ENCODE data around the gene KLF13. TPM values are rescaled to one million over a fixed set of nuclear protein-coding genes. Genes with fewer than 3 reads are reported as not detected.

Gene KLF13
- total RNA-seq, 1 experiment from 2014 or later, result 78.6 TPM

- intact Hi-C loops (cut with micrococcal nuclease; ENCODE audit: unreplicated experiment) (no loop called here), in situ Hi-C loops (cut with HindIII; ENCODE audit: low pct_unique_long_range_greater_than_20kb, low sequenced_read_pairs) (no loop called here)
- Histone ChIP-seq H3K4me1 (ENCODE audit: control insufficient read depth, insufficient read depth, low read length) (peaks cover 13% of the 10 kb centered on the region), H3K4me3 (ENCODE audit: low read depth in 2 of 2, low read length in 2 of 2) (no peak overlapping the region), H3K9me3 (ENCODE audit: control insufficient read depth, insufficient read depth, low read depth, low read length) (no peaks in the 10 kb centered on the region), H3K27me3 (ENCODE audit: control insufficient read depth, insufficient read depth, low read length) (no peaks in the 10 kb centered on the region), H3K27ac (ENCODE audit: low read length) (peak overlapping the region; percentile 63; the same call in 1 of the 2 replicates), H3K36me3 (ENCODE audit: control insufficient read depth, insufficient read depth, low read length) (no peaks in the 10 kb centered on the region)
- ChIA-PET POLR2A (interaction anchor here (0.6 kb wide), 1 partner anchor 495 kb away, joined by 6 read pairs; no protein-coding TSS in a partner anchor), CTCF (no interaction called here)
- ATAC-seq, result no peak
- DNase-seq (ENCODE audit: low read depth, low spot score), result no peak
- BruUV-seq (replicated peaks), result no TSS peak
- TF ChIP-seq REST (IDR thresholded peaks at IDR 0.05; ENCODE audit: insufficient read depth in 1 of 2, low read depth in 2 of 2, low read length in 1 of 2) (no peak), CTCF (IDR thresholded peaks at IDR 0.05) (no peak), POLR2AphosphoS5 (IDR thresholded peaks at IDR 0.05; ENCODE audit: low read depth, low read length) (no peak), TCF7L2 (IDR thresholded peaks at IDR 0.05; ENCODE audit: low read depth, low read length) (no peak), SIN3A (IDR thresholded peaks at IDR 0.05; ENCODE audit: borderline replicate concordance, insufficient read depth, low read depth, low read length) (no peak)
Observed at GRCh38 chr15:31397851-31398661, 71.4 kb downstream of the KLF13 start.

- Histone ChIP-seq H3K9me3 (ENCODE audit: control insufficient read depth, insufficient read depth, low read depth, low read length) (no peaks in the 10 kb centered on the region), H3K4me3 (ENCODE audit: low read depth in 2 of 2, low read length in 2 of 2) (no peak overlapping the region), H3K4me1 (ENCODE audit: control insufficient read depth, insufficient read depth, low read length) (peaks cover 13% of the 10 kb centered on the region), H3K27ac (ENCODE audit: low read length) (no peak overlapping the region), H3K27me3 (ENCODE audit: control insufficient read depth, insufficient read depth, low read length) (no peaks in the 10 kb centered on the region), H3K36me3 (ENCODE audit: control insufficient read depth, insufficient read depth, low read length) (no peaks in the 10 kb centered on the region)
- CTCF ChIA-PET, result no interaction called here
- in situ Hi-C loops (cut with HindIII; ENCODE audit: low pct_unique_long_range_greater_than_20kb, low sequenced_read_pairs), result no loop called here
- no TSS peak for BruUV-seq (replicated peaks)
- TF ChIP-seq TCF7L2 (IDR thresholded peaks at IDR 0.05; ENCODE audit: low read depth, low read length), result peak; percentile 76; the same call in 1 of the 2 replicates
- no peak for TF ChIP-seq SIN3A (IDR thresholded peaks at IDR 0.05; ENCODE audit: borderline replicate concordance, insufficient read depth, low read depth, low read length)
- TF ChIP-seq REST (IDR thresholded peaks at IDR 0.05; ENCODE audit: insufficient read depth in 1 of 2, low read depth in 2 of 2, low read length in 1 of 2), result no peak
- TF ChIP-seq POLR2AphosphoS5 (IDR thresholded peaks at IDR 0.05; ENCODE audit: low read depth, low read length), result no peak
- no peak for TF ChIP-seq CTCF (IDR thresholded peaks at IDR 0.05)
- DNase-seq (ENCODE audit: low read depth, low spot score), result no peak
- POLR2A ChIA-PET, result no interaction called here
- intact Hi-C loops (cut with micrococcal nuclease; ENCODE audit: unreplicated experiment), result no loop called here
- no peak for ATAC-seq
Observed at GRCh38 chr15:31398677-31399301, 72.2 kb downstream of the KLF13 start.
